GM18870 (cell line): Measurements from ENCODE around the gene MSX2.

ENCODE experiments used
- ATAC-seq: cut with Tn5 transposase; IDR thresholded peaks from one replicate; pipeline ENCODE4 v1.9.1; 2021; ENCODE audit warnings: moderate library complexity; ENCODE audit not compliant: unreplicated experiment

The MSX2 gene

GRCh38 chr5:174765540-174765939 lies 41.2 kb downstream of the MSX2 start:
- no peak for ATAC-seq

GRCh38 chr5:174767670-174768069 lies 43.3 kb downstream of the MSX2 start:
- ATAC-seq: no peak

GRCh38 chr5:174769005-174769404 lies 44.6 kb downstream of the MSX2 start:
- no peak for ATAC-seq

GRCh38 chr5:174773371-174773770 lies 49.0 kb downstream of the MSX2 start:
- ATAC-seq: no peak

GRCh38 chr5:174775081-174775480 lies 50.7 kb downstream of the MSX2 start:
- no peak for ATAC-seq

- no peak for ATAC-seq
Measured at GRCh38 chr5:174777111-174777510, 52.7 kb downstream of the MSX2 start.

- no peak for ATAC-seq
Measured at GRCh38 chr5:174777583-174777982, 53.2 kb downstream of the MSX2 start.
